Upper lobe of left lung (tissue), 6 donors: ENCODE data around the gene KCNIP3. TPM values are rescaled to one million over a fixed set of nuclear protein-coding genes. Genes with fewer than 3 reads are reported as not detected.

Experiments used
- ATAC-seq, 2 donors: fragments of 200-7000 bp; cut with Tn5 transposase; one replicate each; pipeline ENCODE4 v1.9.1; 2022; ENCODE audit warnings: mild to moderate bottlenecking in 2 of 2, moderate library complexity in 2 of 2; ENCODE audit not compliant: low FRiP score in 2 of 2
- DNase-seq, 2 donors: peaks; one replicate each; pipeline ENCODE4 v3.0.0-alpha.2; 2019 to 2020
- H3K27ac ChIP-seq, 4 donors: fragments of 200-600 bp; sonication (generic); one replicate each; pipeline ENCODE4 v1.5.1; 2016 to 2019
- H3K27me3 ChIP-seq, 4 donors: fragments of 200-600 bp; sonication (generic); one replicate each; pipeline ENCODE4 v1.5.1; 2017 to 2019
- H3K36me3 ChIP-seq, 4 donors: fragments of 200-600 bp; sonication (generic); one replicate each; pipeline ENCODE4 v1.5.1; 2016 to 2019
- H3K4me1 ChIP-seq, 4 donors: fragments of 200-600 bp; sonication (generic); one replicate each; pipeline ENCODE4 v1.5.1; 2018 to 2019
- H3K4me3 ChIP-seq, 4 donors: fragments of 200-600 bp; sonication (generic); one replicate each; pipeline ENCODE4 v1.5.1; 2017 to 2019; ENCODE audit warnings: mild to moderate bottlenecking in 2 of 4, moderate library complexity in 1 of 4
- H3K9me3 ChIP-seq, 4 donors: fragments of 200-600 bp; sonication (generic); one replicate each; pipeline ENCODE4 v1.5.1; 2018 to 2019
- EP300 ChIP-seq, 4 donors: sonication (generic); formaldehyde crosslinking; IDR thresholded peaks; one replicate each; pipeline ENCODE4 v1.5.1; 2017; ENCODE audit warnings: antibody characterized with exemption in 4 of 4, control low read depth in 2 of 4
- POLR2A ChIP-seq, 4 donors: fragments of 450-650 bp; IDR thresholded peaks; one replicate each; pipeline ENCODE4 v1.5.1; 2016 to 2017; ENCODE audit warnings: antibody characterized with exemption in 4 of 4, mild to moderate bottlenecking in 2 of 4
- POLR2AphosphoS5 ChIP-seq, 2 donors: sonication (generic); formaldehyde crosslinking; IDR thresholded peaks; one replicate each; pipeline ENCODE4 v1.5.1; 2017; ENCODE audit warnings: antibody characterized with exemption in 2 of 2
- WGBS, 2 donors: methylation state at CpG; one replicate each; pipeline ENCODE4 v1.1.5; 2017 to 2018; 5-methylcytosine and 5-hydroxymethylcytosine counted together
- total RNA-seq, 6 donors: library from RNA; depleted of rRNA in 4 of 6; stranded (reverse); fragments of >200 nt in 4 of 6; gene quantifications; one replicate each; pipeline versions ENCODE4 v1.1.0 to v1.2.1, GENCODE V29; 2016 to 2021
- TF ChIP-seq, protein P1 (sequence below), 6 experiments: fragments of 450-650 bp in 4 of 6; fragments of 200-600 bp in 2 of 6; sonication (generic) in 2 of 6; IDR thresholded peaks; one replicate each; pipeline ENCODE4 v1.5.1; 2016 to 2019; ENCODE audit warnings: antibody characterized with exemption in 6 of 6
- donor health status: DM: no; HTN: no; CAD: no; lungs with moderate emphysema.
- donor health status: DM: no; HTN: yes; CAD: no; lungs with severe emphysema.

Gene KCNIP3
- total RNA-seq, 6 donors from 2014 or later: 1.0 to 5.9 (median 2.5) TPM

DNA sequence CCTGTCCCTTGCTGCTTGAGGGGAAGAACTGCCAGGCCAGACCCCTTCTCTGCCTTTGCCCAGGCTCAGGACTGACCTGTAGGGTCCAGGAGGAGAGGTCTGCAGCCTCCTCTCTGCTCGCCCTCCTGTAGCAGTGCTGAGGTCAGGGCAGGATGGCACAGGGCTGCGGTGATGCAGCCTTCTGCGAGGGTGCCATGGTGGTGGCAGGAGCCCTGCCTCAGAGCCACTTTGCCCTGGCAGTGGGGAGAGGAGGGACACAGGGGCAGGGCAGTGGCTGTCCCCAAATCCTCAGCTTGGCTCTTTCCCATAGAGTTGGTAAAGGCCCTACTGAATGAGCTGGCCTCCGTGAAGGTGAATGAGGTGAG, 22.0 kb upstream of the KCNIP3 start:
- H3K4me3 ChIP-seq: peak overlapping the region in 1 of 4 donors; percentile 34
- WGBS, 2 donors: 80 to 86% methylated on average over 1 to 4 of the region's 4 CpGs
- H3K27me3 ChIP-seq: no peaks in the 10 kb centered on the region
- DNase-seq (peak in 1 of 2 donors; percentile 16), ATAC-seq (no peak)
- H3K27ac ChIP-seq: no peak overlapping the region
- TF ChIP-seq, protein P1, sequence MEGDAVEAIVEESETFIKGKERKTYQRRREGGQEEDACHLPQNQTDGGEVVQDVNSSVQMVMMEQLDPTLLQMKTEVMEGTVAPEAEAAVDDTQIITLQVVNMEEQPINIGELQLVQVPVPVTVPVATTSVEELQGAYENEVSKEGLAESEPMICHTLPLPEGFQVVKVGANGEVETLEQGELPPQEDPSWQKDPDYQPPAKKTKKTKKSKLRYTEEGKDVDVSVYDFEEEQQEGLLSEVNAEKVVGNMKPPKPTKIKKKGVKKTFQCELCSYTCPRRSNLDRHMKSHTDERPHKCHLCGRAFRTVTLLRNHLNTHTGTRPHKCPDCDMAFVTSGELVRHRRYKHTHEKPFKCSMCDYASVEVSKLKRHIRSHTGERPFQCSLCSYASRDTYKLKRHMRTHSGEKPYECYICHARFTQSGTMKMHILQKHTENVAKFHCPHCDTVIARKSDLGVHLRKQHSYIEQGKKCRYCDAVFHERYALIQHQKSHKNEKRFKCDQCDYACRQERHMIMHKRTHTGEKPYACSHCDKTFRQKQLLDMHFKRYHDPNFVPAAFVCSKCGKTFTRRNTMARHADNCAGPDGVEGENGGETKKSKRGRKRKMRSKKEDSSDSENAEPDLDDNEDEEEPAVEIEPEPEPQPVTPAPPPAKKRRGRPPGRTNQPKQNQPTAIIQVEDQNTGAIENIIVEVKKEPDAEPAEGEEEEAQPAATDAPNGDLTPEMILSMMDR (IDR thresholded peaks at IDR 0.05): no peak
- TF ChIP-seq POLR2A (IDR thresholded peaks at IDR 0.05) (no peak), POLR2AphosphoS5 (IDR thresholded peaks at IDR 0.05) (no peak), EP300 (IDR thresholded peaks at IDR 0.05) (no peak)
- no peaks in the 10 kb centered on the region for H3K36me3 ChIP-seq
- no peaks in the 10 kb centered on the region for H3K9me3 ChIP-seq
- peaks cover 0 to 10% (median 0%) of the 10 kb centered on the region in 4 donors for H3K4me1 ChIP-seq

DNA sequence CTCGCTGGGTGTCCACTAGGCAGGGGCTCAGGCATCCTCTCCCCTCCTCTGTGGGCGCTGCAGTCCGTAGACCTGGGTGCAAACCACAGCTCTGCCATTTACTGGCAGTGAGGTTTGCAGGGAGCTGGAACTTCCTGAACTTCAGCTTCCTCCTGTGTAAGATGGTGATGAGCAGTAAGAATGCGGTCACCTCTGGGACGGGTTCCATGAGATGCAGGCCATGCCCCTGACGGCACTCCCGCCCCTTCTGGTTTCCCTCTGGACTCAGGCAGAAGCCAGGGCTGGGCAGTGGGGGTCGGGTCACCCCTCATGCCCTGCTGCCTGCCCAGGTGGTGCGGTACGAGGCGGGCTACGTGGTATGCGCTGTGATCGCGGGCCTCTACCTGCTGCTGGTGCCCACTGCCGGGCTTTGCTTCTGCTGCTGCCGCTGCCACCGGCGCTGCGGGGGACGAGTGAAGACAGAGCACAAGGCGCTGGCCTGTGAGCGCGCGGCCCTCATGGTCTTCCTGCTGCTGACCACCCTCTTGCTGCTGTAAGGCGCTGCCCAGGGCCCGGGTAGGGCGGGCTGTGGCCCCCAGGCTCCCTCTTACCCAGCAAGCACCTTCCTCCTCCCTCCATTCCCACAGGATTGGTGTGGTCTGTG, 21.4 kb upstream of the KCNIP3 start:
- ATAC-seq: no peak
- 83 to 86% methylated on average over 18 to 25 of the region's 28 CpGs for WGBS, 2 donors
- no peak overlapping the region for H3K4me3 ChIP-seq
- H3K27me3 ChIP-seq: no peaks in the 10 kb centered on the region
- H3K27ac ChIP-seq: no peak overlapping the region
- no peaks in the 10 kb centered on the region for H3K9me3 ChIP-seq
- no peak for DNase-seq
- no peak for TF ChIP-seq POLR2A (IDR thresholded peaks at IDR 0.05)
- TF ChIP-seq, protein P1 (IDR thresholded peaks at IDR 0.05): no peak
- TF ChIP-seq EP300 (IDR thresholded peaks at IDR 0.05): no peak
- TF ChIP-seq POLR2AphosphoS5 (IDR thresholded peaks at IDR 0.05): no peak
- H3K36me3 ChIP-seq: no peaks in the 10 kb centered on the region
- H3K4me1 ChIP-seq: peaks cover 0 to 10% (median 0%) of the 10 kb centered on the region in 4 donors

DNA sequence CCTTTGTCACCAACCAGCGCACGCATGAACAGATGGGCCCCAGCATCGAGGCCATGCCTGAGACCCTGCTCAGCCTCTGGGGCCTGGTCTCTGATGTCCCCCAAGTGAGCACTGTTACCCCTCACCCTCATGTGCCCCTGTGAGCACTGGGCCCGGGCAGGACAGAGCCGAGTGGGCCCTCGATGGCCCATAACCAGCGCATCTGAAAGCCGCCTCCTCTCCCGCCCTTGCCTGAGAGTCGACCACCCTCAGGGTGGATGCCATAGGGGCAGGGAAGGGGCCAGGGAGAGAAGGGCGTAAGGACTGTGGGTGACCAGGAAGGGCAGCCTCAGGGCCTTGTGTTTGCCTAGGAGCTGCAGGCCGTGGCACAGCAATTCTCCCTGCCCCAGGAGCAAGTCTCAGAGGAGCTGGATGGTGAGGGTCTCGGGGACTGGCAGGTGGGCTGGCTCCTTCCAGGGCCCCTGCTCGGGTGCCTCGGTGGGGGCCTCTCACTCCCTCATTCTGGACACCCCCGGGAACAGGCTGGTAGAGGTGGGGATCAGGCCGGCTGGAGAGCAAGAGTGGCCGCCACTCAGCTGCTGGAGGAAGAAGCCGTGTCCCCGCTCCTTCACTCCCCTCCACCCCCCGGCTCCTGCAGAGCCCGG, 20.8 kb upstream of the KCNIP3 start:
- Histone ChIP-seq H3K9me3 (no peaks in the 10 kb centered on the region), H3K36me3 (no peaks in the 10 kb centered on the region), H3K4me1 (peaks cover 0 to 10% (median 0%) of the 10 kb centered on the region in 4 donors), H3K4me3 (no peak overlapping the region), H3K27ac (no peak overlapping the region), H3K27me3 (no peaks in the 10 kb centered on the region)
- 84 to 85% methylated on average over 10 to 22 of the region's 22 CpGs for WGBS, 2 donors
- TF ChIP-seq, protein P1 (IDR thresholded peaks at IDR 0.05): no peak
- TF ChIP-seq POLR2AphosphoS5 (IDR thresholded peaks at IDR 0.05): no peak
- no peak for TF ChIP-seq POLR2A (IDR thresholded peaks at IDR 0.05)
- no peak for TF ChIP-seq EP300 (IDR thresholded peaks at IDR 0.05)
- ATAC-seq (no peak), DNase-seq (no peak)

DNA sequence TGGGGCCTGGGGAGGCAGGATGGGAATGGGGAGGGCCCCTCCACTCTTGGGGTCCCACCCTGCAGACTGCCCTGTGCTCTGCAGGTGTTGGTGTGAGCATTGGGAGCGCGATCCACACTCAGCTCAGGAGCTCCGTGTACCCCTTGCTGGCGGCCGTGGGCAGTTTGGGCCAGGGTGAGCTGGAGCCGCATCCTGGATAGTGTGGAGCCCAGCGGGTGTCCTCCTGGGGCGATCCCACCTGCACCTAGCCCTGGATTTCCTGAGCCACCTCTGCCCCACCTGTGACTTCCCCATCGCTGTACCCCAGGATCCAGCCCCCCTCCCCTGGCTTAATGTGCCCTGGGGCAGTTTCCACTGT, 20.3 kb upstream of the KCNIP3 start:
- WGBS, 2 donors: 91 to 92% methylated on average over 9 of the region's 9 CpGs
- Histone ChIP-seq H3K36me3 (no peaks in the 10 kb centered on the region), H3K27me3 (no peaks in the 10 kb centered on the region), H3K4me3 (no peak overlapping the region), H3K4me1 (peaks cover 0 to 10% (median 0%) of the 10 kb centered on the region in 4 donors), H3K9me3 (no peaks in the 10 kb centered on the region), H3K27ac (no peak overlapping the region)
- ATAC-seq: no peak
- no peak for TF ChIP-seq POLR2AphosphoS5 (IDR thresholded peaks at IDR 0.05)
- TF ChIP-seq POLR2A (IDR thresholded peaks at IDR 0.05): no peak
- TF ChIP-seq, protein P1 (IDR thresholded peaks at IDR 0.05): no peak
- no peak for TF ChIP-seq EP300 (IDR thresholded peaks at IDR 0.05)
- no peak for DNase-seq
